Measurements from ENCODE around the gene VAV2. TPM values are rescaled to one million over a fixed set of nuclear protein-coding genes. Genes with fewer than 3 reads are reported as not detected.

VAV2 gene
- total RNA-seq, 3 donors from 2014 or later (not counting 1 experiment from before 2014, with no cell fraction given), result 3.9 to 5.1 (median 4.8) TPM

DNA sequence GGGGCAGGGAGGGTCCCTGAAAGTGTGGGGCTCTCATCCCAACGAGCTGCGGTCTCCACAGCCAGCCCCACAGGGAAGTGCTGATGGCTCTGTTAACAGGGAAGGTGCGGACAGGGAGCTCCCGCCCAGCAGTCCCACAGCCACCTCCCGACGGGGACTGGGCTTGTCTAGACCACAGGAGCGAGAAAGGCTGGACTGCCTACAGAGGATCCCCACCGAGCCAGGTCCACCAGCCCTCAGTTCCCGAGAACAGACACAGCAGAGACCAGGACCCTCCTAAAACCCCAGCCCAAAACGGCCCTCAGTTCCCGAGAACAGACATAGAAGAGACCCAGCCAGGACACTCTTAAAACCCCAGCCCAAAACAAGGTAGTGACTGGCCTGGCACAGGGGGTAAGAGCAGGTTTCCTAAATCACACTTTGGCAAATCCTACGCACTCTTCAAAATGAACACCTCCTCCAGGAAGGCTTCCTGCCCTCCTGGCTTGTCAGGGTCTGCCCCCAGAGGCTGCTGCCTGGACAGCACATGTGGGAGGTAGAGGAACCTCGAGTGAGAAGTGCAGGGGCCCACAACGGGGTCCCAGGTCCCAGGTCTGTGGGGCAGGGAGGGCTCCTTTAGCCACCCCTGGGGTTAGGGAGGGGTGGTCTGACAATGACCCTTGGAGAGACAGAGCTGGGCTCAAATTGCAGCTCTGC lies 167.9 kb downstream of the VAV2 start:
- H3K36me3 ChIP-seq (ENCODE audit: control insufficient read depth, insufficient read depth, low read length), result no peaks in the 10 kb centered on the region
- H3K27ac ChIP-seq (ENCODE audit: low read length), result peak overlapping the region; percentile 81
- no peaks in the 10 kb centered on the region for H3K9me3 ChIP-seq (ENCODE audit: control insufficient read depth, insufficient read depth, low read length)
- H3K27me3 Mint-ChIP-seq (ENCODE audit: low read depth in 2 of 2), result no peaks in the 10 kb centered on the region
- intact Hi-C loops (cut with micrococcal nuclease), result no loop called here
- H3K27me3 ChIP-seq (ENCODE audit: control insufficient read depth, insufficient read depth, low read length), result no peaks in the 10 kb centered on the region
- no peaks in the 10 kb centered on the region for H3K4me1 Mint-ChIP-seq
- 80% methylated on average over 14 of the region's 14 CpGs for WGBS (ENCODE audit: insufficient coverage)
- H3K9me3 Mint-ChIP-seq, result no peaks in the 10 kb centered on the region
- H3K27ac Mint-ChIP-seq, result no peak overlapping the region
- no peaks in the 10 kb centered on the region for H3K36me3 Mint-ChIP-seq
- ATAC-seq (no peak), DNase-seq (no peak)
- TF ChIP-seq, protein P1, sequence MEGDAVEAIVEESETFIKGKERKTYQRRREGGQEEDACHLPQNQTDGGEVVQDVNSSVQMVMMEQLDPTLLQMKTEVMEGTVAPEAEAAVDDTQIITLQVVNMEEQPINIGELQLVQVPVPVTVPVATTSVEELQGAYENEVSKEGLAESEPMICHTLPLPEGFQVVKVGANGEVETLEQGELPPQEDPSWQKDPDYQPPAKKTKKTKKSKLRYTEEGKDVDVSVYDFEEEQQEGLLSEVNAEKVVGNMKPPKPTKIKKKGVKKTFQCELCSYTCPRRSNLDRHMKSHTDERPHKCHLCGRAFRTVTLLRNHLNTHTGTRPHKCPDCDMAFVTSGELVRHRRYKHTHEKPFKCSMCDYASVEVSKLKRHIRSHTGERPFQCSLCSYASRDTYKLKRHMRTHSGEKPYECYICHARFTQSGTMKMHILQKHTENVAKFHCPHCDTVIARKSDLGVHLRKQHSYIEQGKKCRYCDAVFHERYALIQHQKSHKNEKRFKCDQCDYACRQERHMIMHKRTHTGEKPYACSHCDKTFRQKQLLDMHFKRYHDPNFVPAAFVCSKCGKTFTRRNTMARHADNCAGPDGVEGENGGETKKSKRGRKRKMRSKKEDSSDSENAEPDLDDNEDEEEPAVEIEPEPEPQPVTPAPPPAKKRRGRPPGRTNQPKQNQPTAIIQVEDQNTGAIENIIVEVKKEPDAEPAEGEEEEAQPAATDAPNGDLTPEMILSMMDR (IDR thresholded peaks at IDR 0.05), result no peak
- H3K4me1 ChIP-seq (ENCODE audit: control insufficient read depth, insufficient read depth, low read length), result peaks cover 9% of the 10 kb centered on the region
- H3K4me3 ChIP-seq (ENCODE audit: low read length), result no peak overlapping the region
- no peak overlapping the region for H3K4me3 Mint-ChIP-seq

DNA sequence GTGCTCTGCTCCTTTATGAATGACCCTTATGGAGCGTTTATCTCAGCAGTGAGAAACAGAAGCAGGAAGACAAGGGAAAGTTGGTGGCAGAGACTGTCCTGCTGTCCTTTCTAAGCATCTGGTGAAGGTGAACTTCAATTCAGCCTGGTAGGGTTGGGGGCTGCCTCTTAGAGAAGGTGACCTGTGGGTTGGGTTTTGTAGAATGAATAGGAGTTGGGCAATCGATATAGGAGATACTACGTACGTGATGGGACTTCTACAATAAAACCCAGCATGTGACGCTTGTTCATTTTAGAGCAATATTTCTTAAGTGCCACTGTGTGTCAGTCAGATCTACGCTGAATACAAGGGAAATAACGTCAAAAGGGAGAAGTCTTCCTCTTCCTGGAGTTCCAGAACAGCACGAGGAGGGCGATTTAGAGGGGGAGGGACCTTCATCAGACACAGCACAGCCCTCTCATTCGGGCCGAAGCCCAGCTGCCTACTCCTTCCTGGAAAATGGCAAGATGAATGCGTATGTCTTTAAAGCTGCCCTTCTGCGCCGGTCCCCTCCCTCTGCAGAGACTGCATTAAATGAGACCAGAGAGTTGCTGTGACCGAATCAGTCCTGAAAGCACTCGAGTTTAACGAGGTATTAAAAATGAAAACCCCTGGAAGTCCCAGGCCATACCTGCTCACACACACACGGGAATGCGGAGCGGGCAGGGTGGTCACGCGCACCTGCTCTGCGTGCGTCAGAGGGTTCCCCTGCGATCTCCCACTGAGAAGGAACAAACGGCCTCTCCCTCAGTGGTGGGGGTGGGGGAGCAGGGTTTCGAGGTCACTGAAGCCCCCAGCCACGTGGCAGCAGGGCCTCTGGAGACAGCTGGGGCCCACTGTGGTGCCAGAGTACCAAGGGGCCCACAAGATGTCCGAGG lies 168.7 kb downstream of the VAV2 start:
- Mint-ChIP-seq H3K27ac (no peak overlapping the region), H3K27me3 (ENCODE audit: low read depth in 2 of 2) (no peaks in the 10 kb centered on the region), H3K4me3 (no peak overlapping the region), H3K36me3 (no peaks in the 10 kb centered on the region), H3K4me1 (no peaks in the 10 kb centered on the region), H3K9me3 (no peaks in the 10 kb centered on the region)
- Histone ChIP-seq H3K9me3 (ENCODE audit: control insufficient read depth, insufficient read depth, low read length) (no peaks in the 10 kb centered on the region), H3K27ac (ENCODE audit: low read length) (peak overlapping the region; percentile 81), H3K4me3 (ENCODE audit: low read length) (no peak overlapping the region), H3K4me1 (ENCODE audit: control insufficient read depth, insufficient read depth, low read length) (peaks cover 9% of the 10 kb centered on the region), H3K36me3 (ENCODE audit: control insufficient read depth, insufficient read depth, low read length) (no peaks in the 10 kb centered on the region), H3K27me3 (ENCODE audit: control insufficient read depth, insufficient read depth, low read length) (no peaks in the 10 kb centered on the region)
- DNase-seq (no peak), ATAC-seq (no peak)
- intact Hi-C loops (cut with micrococcal nuclease), result no loop called here
- TF ChIP-seq, protein P1 (IDR thresholded peaks at IDR 0.05), result no peak
- 80% methylated on average over 29 of the region's 29 CpGs for WGBS (ENCODE audit: insufficient coverage)

DNA sequence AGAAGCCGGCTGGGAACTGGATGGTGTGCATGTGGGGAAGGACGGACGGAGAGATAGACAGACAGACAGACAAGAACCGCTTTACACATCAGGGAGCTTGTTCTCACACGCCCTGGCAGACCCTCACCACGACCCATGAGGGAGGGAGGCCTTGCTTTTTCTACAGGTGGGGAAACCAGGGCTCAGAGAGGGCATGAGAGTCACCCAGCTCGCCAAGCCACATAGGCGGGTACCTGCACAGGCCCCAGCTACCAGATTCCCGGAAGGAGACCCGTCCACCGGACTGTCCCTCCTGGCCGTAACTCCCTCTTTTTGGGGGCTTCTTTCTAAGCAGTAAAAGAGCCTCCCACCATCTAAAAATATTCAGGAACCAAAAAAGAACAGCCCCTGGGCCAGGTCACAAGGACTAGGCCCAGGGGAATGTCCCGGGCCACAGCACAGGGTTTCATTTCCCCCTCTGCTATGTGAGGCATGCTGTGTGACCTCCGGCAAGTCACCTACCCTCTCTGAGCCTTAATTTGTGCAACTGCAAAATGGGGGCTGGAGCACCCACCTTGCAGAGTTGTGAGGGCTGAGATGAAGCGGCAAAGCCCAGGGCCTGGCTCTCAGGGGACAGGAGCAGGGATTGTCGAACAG lies 169.6 kb downstream of the VAV2 start:
- Histone ChIP-seq H3K36me3 (ENCODE audit: control insufficient read depth, insufficient read depth, low read length) (no peaks in the 10 kb centered on the region), H3K27ac (ENCODE audit: low read length) (peak overlapping the region; percentile 81), H3K4me3 (ENCODE audit: low read length) (no peak overlapping the region), H3K4me1 (ENCODE audit: control insufficient read depth, insufficient read depth, low read length) (peaks cover 9% of the 10 kb centered on the region), H3K27me3 (ENCODE audit: control insufficient read depth, insufficient read depth, low read length) (no peaks in the 10 kb centered on the region), H3K9me3 (ENCODE audit: control insufficient read depth, insufficient read depth, low read length) (no peaks in the 10 kb centered on the region)
- DNase-seq (no peak), ATAC-seq (no peak)
- WGBS (ENCODE audit: insufficient coverage), result 83% methylated on average over 16 of the region's 16 CpGs
- Mint-ChIP-seq H3K9me3 (no peaks in the 10 kb centered on the region), H3K4me1 (no peaks in the 10 kb centered on the region), H3K27ac (no peak overlapping the region), H3K36me3 (no peaks in the 10 kb centered on the region), H3K27me3 (ENCODE audit: low read depth in 2 of 2) (no peaks in the 10 kb centered on the region), H3K4me3 (no peak overlapping the region)
- TF ChIP-seq, protein P1 (IDR thresholded peaks at IDR 0.05), result no peak
- intact Hi-C loops (cut with micrococcal nuclease), result no loop called here
